ENCODE results near the gene EFHC1.

Gene EFHC1

GRCh38 chr6:52547647-52548352, 127.7 kb downstream of the EFHC1 start:
- no peak for TF ChIP-seq CTCF (IDR thresholded peaks at IDR 0.05)
- H3K27ac ChIP-seq: peak overlapping the region in 1 of 2 donors; percentile 29
- DNase-seq (ENCODE audit: low spot score): no peak
- H3K4me3 ChIP-seq: no peak overlapping the region

- peak overlapping the region in 1 of 2 donors; percentile 29 for H3K27ac ChIP-seq
- TF ChIP-seq CTCF (IDR thresholded peaks at IDR 0.05): no peak
Measured at GRCh38 chr6:52548353-52548713, 128.2 kb downstream of the EFHC1 start.

GRCh38 chr6:52548999-52549398, 128.9 kb downstream of the EFHC1 start:
- no peak for TF ChIP-seq CTCF (IDR thresholded peaks at IDR 0.05)
- H3K27ac ChIP-seq: no peak overlapping the region
- DNase-seq (ENCODE audit: low spot score): no peak
- H3K4me3 ChIP-seq: no peak overlapping the region

More at GRCh38 chr6:52548353-52548713, 128.2 kb downstream of the EFHC1 start:
- no peak overlapping the region for H3K4me3 ChIP-seq
- no peak for DNase-seq (ENCODE audit: low spot score)

- Histone ChIP-seq H3K27ac (peak overlapping the region in 1 of 2 donors; percentile 47), H3K4me3 (no peak overlapping the region)
- TF ChIP-seq CTCF (IDR thresholded peaks at IDR 0.05): no peak
- DNase-seq (ENCODE audit: low spot score): no peak
Measured at GRCh38 chr6:52549428-52549827, 129.3 kb downstream of the EFHC1 start.

GRCh38 chr6:52550014-52550575, 130.0 kb downstream of the EFHC1 start:
- DNase-seq (ENCODE audit: low spot score): no peak
- TF ChIP-seq CTCF (IDR thresholded peaks at IDR 0.05): no peak
- H3K4me3 ChIP-seq: no peak overlapping the region
- peak overlapping the region in 1 of 2 donors; percentile 47 for H3K27ac ChIP-seq

- DNase-seq (ENCODE audit: low spot score): no peak
- Histone ChIP-seq H3K27ac (peak overlapping the region in 1 of 2 donors; percentile 85), H3K4me3 (peak overlapping the region; percentile 46)
- TF ChIP-seq CTCF (IDR thresholded peaks at IDR 0.05): no peak
Measured at GRCh38 chr6:52550870-52551269, 130.7 kb downstream of the EFHC1 start.
